ENCODE measurements around the gene GYS1. TPM values are rescaled to one million over a fixed set of nuclear protein-coding genes. Genes with fewer than 3 reads are reported as not detected.

GYS1 gene
- total and polyA plus RNA-seq, 4 donors, result 2.6 to 8.7 (median 6.3) TPM

DNA sequence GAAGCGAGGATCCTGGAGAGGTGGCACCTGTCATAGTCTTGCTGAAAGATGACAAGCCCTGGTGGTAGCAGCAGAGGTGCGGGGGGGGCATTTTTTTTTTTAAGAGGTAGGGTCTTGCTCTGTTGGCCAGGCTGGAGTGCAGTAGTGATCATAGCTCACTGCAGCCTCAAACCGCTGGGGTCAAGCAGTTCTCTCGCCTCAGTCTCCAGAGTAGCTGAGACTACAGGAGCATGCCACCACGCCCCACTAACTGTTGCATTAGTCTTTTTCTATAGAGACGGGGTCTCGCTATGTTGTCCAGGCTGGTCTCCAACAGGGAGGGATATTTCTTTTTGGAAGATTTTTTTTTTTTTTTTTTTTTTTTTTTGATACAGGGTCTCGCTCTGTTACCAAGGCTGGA is 35.1 kb downstream of the GYS1 start (continued):
- TF ChIP-seq GABPA (IDR thresholded peaks at IDR 0.05 in 1 of 2, conservative IDR thresholded peaks at IDR 0.05 in 1 of 2) (no peak), EGR1 (IDR thresholded peaks at IDR 0.05; ENCODE audit: low read depth in 2 of 2) (no peak)

DNA sequence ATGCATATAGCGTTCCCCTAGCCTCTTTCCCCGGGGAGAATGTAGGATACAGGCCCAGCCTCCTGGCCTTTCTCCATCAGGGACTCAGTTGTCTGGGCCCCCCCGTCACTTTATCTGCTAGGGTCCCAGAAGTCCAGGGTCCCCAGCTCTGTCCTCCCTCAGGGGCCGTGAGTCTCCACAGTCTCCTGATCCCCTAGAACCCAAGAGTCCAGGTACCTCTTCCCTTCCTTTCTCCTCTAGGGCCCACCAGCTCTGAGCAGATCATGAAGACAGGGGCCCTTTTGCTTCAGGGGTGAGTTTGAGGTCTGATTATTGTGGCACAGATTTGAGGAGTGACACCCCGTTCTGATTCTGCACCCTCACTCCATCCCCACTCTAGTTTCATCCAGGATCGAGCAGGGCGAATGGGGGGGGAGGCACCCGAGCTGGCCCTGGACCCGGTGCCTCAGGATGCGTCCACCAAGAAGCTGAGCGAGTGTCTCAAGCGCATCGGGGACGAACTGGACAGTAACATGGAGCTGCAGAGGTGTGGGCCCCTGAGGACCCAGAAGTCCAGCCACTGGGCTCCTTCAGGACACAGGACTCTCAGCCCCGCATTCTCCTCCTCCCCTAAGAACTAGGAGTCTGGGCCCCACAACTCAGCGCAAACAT is 37.7 kb downstream of the GYS1 start:
- no peaks in the 10 kb centered on the region for H3K27me3 ChIP-seq (ENCODE audit: control insufficient read depth in 4 of 4, insufficient read depth in 4 of 4, low read length in 3 of 4)
- H3K9ac ChIP-seq (ENCODE audit: low read depth in 1 of 2, low read length in 2 of 2), result peak overlapping the region; percentile 87 to 94
- peak overlapping the region; percentile 62 to 96 (median 95) for H3K4me3 ChIP-seq (ENCODE audit: low read depth in 1 of 3, low read length in 3 of 3)
- H3K27ac ChIP-seq (ENCODE audit: low read depth in 1 of 2, low read length in 2 of 2), result peak overlapping the region; percentile 76 to 79
- no peaks in the 10 kb centered on the region for H3K9me3 ChIP-seq (ENCODE audit: control insufficient read depth in 4 of 4, low read length in 3 of 4)
- WGBS, result 64% methylated on average over 16 of the region's 16 CpGs
- H3K36me3 ChIP-seq (ENCODE audit: control insufficient read depth in 4 of 4, insufficient read depth in 3 of 4, low read depth in 1 of 4, low read length in 3 of 4), result no peaks in the 10 kb centered on the region
- TF ChIP-seq RXRA (IDR thresholded peaks at IDR 0.05) (no peak), FOXA2 (IDR thresholded peaks at IDR 0.05) (no peak), SP1 (IDR thresholded peaks at IDR 0.05) (no peak), YY1 (IDR thresholded peaks at IDR 0.05) (no peak), HNF4G (IDR thresholded peaks at IDR 0.05) (no peak), JUND (IDR thresholded peaks at IDR 0.05) (no peak), TAF1 (conservative IDR thresholded peaks at IDR 0.05) (no peak), NR2F2 (IDR thresholded peaks at IDR 0.05) (no peak), FOXA1 (IDR thresholded peaks at IDR 0.05) (no peak)
- TF ChIP-seq, protein P1, sequence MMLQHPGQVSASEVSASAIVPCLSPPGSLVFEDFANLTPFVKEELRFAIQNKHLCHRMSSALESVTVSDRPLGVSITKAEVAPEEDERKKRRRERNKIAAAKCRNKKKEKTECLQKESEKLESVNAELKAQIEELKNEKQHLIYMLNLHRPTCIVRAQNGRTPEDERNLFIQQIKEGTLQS (IDR thresholded peaks at IDR 0.05), result no peak
- TF ChIP-seq, protein P2, sequence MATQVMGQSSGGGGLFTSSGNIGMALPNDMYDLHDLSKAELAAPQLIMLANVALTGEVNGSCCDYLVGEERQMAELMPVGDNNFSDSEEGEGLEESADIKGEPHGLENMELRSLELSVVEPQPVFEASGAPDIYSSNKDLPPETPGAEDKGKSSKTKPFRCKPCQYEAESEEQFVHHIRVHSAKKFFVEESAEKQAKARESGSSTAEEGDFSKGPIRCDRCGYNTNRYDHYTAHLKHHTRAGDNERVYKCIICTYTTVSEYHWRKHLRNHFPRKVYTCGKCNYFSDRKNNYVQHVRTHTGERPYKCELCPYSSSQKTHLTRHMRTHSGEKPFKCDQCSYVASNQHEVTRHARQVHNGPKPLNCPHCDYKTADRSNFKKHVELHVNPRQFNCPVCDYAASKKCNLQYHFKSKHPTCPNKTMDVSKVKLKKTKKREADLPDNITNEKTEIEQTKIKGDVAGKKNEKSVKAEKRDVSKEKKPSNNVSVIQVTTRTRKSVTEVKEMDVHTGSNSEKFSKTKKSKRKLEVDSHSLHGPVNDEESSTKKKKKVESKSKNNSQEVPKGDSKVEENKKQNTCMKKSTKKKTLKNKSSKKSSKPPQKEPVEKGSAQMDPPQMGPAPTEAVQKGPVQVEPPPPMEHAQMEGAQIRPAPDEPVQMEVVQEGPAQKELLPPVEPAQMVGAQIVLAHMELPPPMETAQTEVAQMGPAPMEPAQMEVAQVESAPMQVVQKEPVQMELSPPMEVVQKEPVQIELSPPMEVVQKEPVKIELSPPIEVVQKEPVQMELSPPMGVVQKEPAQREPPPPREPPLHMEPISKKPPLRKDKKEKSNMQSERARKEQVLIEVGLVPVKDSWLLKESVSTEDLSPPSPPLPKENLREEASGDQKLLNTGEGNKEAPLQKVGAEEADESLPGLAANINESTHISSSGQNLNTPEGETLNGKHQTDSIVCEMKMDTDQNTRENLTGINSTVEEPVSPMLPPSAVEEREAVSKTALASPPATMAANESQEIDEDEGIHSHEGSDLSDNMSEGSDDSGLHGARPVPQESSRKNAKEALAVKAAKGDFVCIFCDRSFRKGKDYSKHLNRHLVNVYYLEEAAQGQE (IDR thresholded peaks at IDR 0.05), result no peak
- TF ChIP-seq, protein P3, sequence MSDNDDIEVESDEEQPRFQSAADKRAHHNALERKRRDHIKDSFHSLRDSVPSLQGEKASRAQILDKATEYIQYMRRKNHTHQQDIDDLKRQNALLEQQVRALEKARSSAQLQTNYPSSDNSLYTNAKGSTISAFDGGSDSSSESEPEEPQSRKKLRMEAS (IDR thresholded peaks at IDR 0.05), result no peak
- no peak for DNase-seq (ENCODE audit: low spot score)
- H3K4me1 ChIP-seq (ENCODE audit: control insufficient read depth in 4 of 4, insufficient read depth in 4 of 4, low read length in 3 of 4), result peaks cover 4 to 14% (median 11%) of the 10 kb centered on the region in 4 donors

DNA sequence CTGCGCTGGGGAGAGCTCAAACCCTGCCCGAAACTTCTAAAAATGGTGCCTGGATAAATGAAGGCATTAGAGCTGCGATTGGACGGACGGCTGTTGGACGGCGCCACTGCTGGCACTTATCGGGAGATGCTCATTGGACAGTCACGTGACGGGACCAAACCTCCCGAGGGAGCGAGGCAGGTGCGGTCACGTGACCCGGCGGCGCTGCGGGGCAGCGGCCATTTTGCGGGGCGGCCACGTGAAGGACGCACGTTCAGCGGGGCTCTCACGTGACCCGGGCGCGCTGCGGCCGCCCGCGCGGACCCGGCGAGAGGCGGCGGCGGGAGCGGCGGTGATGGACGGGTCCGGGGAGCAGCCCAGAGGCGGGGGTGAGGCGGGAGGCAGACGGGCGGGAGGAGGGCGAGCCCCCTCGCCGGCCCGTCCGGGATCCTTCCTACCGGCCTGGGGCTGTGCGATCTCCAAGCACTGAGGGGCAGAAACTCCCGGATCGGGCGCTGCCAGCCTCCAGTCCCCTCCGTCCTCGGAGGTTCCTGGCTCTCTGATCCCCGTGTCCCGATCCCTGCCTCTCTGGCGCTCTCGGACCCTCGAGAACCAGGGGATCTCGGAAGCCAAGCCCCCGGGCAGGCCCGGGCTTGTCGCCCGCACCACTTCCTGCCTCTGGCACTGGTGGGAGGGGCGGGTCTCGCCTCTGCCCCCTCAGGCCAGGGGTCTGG is 38.4 kb downstream of the GYS1 start, which contains the start of gene BAX:
TSS of gene BAX (plus strand) at position 281 of the 713 bp plus-strand sequence. CDS start at position 335, 54 bp downstream.
- peaks cover 4 to 14% (median 11%) of the 10 kb centered on the region in 4 donors for H3K4me1 ChIP-seq (ENCODE audit: control insufficient read depth in 4 of 4, insufficient read depth in 4 of 4, low read length in 3 of 4)
- TF ChIP-seq YY1 (IDR thresholded peaks at IDR 0.05) (peak; percentile 99), EGR1 (IDR thresholded peaks at IDR 0.05; ENCODE audit: low read depth in 2 of 2) (peak in 1 of 2 donors; percentile 26), RAD21 (IDR thresholded peaks at IDR 0.05) (peak; percentile 15 to 30), NR2F2 (IDR thresholded peaks at IDR 0.05) (no peak), SP1 (IDR thresholded peaks at IDR 0.05) (peak; percentile 58), HNF4A (conservative IDR thresholded peaks at IDR 0.05) (no peak), GABPA (IDR thresholded peaks at IDR 0.05 in 1 of 2, conservative IDR thresholded peaks at IDR 0.05 in 1 of 2) (no peak)
- TF ChIP-seq, protein P4, sequence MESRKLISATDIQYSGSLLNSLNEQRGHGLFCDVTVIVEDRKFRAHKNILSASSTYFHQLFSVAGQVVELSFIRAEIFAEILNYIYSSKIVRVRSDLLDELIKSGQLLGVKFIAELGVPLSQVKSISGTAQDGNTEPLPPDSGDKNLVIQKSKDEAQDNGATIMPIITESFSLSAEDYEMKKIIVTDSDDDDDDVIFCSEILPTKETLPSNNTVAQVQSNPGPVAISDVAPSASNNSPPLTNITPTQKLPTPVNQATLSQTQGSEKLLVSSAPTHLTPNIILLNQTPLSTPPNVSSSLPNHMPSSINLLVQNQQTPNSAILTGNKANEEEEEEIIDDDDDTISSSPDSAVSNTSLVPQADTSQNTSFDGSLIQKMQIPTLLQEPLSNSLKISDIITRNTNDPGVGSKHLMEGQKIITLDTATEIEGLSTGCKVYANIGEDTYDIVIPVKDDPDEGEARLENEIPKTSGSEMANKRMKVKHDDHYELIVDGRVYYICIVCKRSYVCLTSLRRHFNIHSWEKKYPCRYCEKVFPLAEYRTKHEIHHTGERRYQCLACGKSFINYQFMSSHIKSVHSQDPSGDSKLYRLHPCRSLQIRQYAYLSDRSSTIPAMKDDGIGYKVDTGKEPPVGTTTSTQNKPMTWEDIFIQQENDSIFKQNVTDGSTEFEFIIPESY (IDR thresholded peaks at IDR 0.05), result no peak
- TF ChIP-seq, protein P3 (IDR thresholded peaks at IDR 0.05), result peak; percentile 25
- TF ChIP-seq, protein P1 (IDR thresholded peaks at IDR 0.05), result no peak
- TF ChIP-seq, protein P2 (IDR thresholded peaks at IDR 0.05), result no peak
- peak within 1 kb of the TSS; percentile 62 to 96 (median 95) for H3K4me3 ChIP-seq (ENCODE audit: low read depth in 1 of 3, low read length in 3 of 3)
- no peaks in the 10 kb centered on the region for H3K27me3 ChIP-seq (ENCODE audit: control insufficient read depth in 4 of 4, insufficient read depth in 4 of 4, low read length in 3 of 4)
- H3K27ac ChIP-seq (ENCODE audit: low read depth in 1 of 2, low read length in 2 of 2), result peak within 1 kb of the TSS; percentile 76 to 79
- DNase-seq (ENCODE audit: low spot score), result peak; percentile 99
- H3K9ac ChIP-seq (ENCODE audit: low read depth in 1 of 2, low read length in 2 of 2), result peak within 1 kb of the TSS; percentile 87 to 94
- no peaks in the 10 kb centered on the region for H3K9me3 ChIP-seq (ENCODE audit: control insufficient read depth in 4 of 4, low read length in 3 of 4)
- no peaks in the 10 kb centered on the region for H3K36me3 ChIP-seq (ENCODE audit: control insufficient read depth in 4 of 4, insufficient read depth in 3 of 4, low read depth in 1 of 4, low read length in 3 of 4)
- under 1% methylated on average over 71 of the region's 71 CpGs for WGBS

All from liver (tissue), 9 donors.